HepG2 (cell line): ENCODE results near the gene CCNF. TPM values are rescaled to one million over a fixed set of nuclear protein-coding genes. Genes with fewer than 3 reads are reported as not detected.

Source experiments
- ATAC-seq: fragments of 200-7000 bp; cut with Tn5 transposase; 3 replicates; pipeline ENCODE4 v1.9.1; 2020; ENCODE audit warnings: mild to moderate bottlenecking, moderate library complexity
- BruUV-seq: library from RNA; stranded (reverse); fragments of 400-500 nt; replicated peaks from 2 replicates; lab custom pipeline; 2021; lab: Mats Ljungman, UMichigan
- CTCF ChIA-PET: fragments of 300-600 bp; formaldehyde crosslinking; extraction: SDS; loops from one replicate; lab custom pipeline; 2021; ENCODE audit warnings: low total read pairs, inconsistent platforms, low intra/inter-chr PET ratio; lab: Yijun Ruan, JAX
- POLR2A ChIA-PET: fragments of 350-600 bp; sonication (Branson Sonifier 250); formaldehyde crosslinking; loops from one replicate; lab custom pipeline; 2020; ENCODE audit warnings: antibody characterized with exemption, inconsistent platforms; lab: Yijun Ruan, JAX
- DNase-seq: peaks from one replicate; pipeline ENCODE4 v3.0.0-alpha.2; 2015; ENCODE audit warnings: low spot score
- FAIRE-seq: peaks from 3 replicates; lab custom pipeline; 2011; peaks lifted over from hg19 to GRCh38; lab: Jason Lieb, UNC
- H2AFZ ChIP-seq: one replicate; pipeline ENCODE4 v1.6.1; 2011; ENCODE audit warnings: low read length, inconsistent platforms
- H3K27ac ChIP-seq: fragments of 300-600 bp; 3 replicates; pipeline ENCODE4 v1.8.0; 2011; ENCODE audit warnings: mixed run types, mild to moderate bottlenecking, mixed read lengths, low read length, inconsistent platforms; ENCODE audit not compliant: insufficient read depth; ENCODE audit errors: extremely low read length
- H3K27me3 ChIP-seq, 2 experiments: fragments of 200-600 bp in 1 of 2; 2 replicates in 1 of 2; 3 replicates in 1 of 2; pipeline versions ENCODE4 v1.6.0 to v1.8.0; 2011; ENCODE audit warnings: low read length in 2 of 2, mild to moderate bottlenecking in 2 of 2, moderate library complexity in 2 of 2, inconsistent platforms in 1 of 2; ENCODE audit not compliant: insufficient read depth in 2 of 2, control insufficient read depth in 1 of 2
- H3K36me3 ChIP-seq, 2 experiments: fragments of 200-600 bp in 1 of 2; replicated peaks in 1 of 2; 2 replicates in 1 of 2; 3 replicates in 1 of 2; pipeline versions ENCODE4 v1.5.1 to v1.8.0; 2011; ENCODE audit warnings: low read length in 2 of 2, inconsistent platforms in 1 of 2; ENCODE audit not compliant: insufficient read depth in 2 of 2, control insufficient read depth in 1 of 2
- H3K4me1 ChIP-seq: 2 replicates; pipeline ENCODE4 v1.5.1; 2012; ENCODE audit warnings: low read length, inconsistent platforms; ENCODE audit not compliant: insufficient read depth
- H3K4me2 ChIP-seq: 2 replicates; pipeline ENCODE4 v1.6.0; 2011; ENCODE audit warnings: low read depth, low read length, inconsistent platforms
- H3K4me3 ChIP-seq, 3 experiments: fragments of 200-600 bp in 1 of 3; sonication (generic), shearing (Covaris generic) in 1 of 3; replicated peaks in 1 of 3; 2 replicates each; pipeline ENCODE4 v1.5.1; 2011 to 2016; ENCODE audit warnings: low read length in 3 of 3, inconsistent platforms in 2 of 3, low read depth in 2 of 3, mild to moderate bottlenecking in 2 of 3, control low read depth in 1 of 3, mixed read lengths in 1 of 3; ENCODE audit not compliant: insufficient read depth in 1 of 3
- H3K79me2 ChIP-seq: one replicate; pipeline ENCODE4 v1.6.1; 2011; ENCODE audit warnings: low read length, inconsistent platforms; ENCODE audit not compliant: insufficient read depth
- H3K9ac ChIP-seq: 2 replicates; pipeline ENCODE4 v1.6.0; 2011; ENCODE audit warnings: mild to moderate bottlenecking, low read depth, low read length, inconsistent platforms; ENCODE audit not compliant: insufficient read depth
- H3K9me3 ChIP-seq: 2 replicates; pipeline ENCODE4 v1.5.1; 2012; ENCODE audit warnings: mild to moderate bottlenecking, low read length
- H4K20me1 ChIP-seq: 2 replicates; pipeline ENCODE4 v1.6.0; 2011; ENCODE audit warnings: inconsistent platforms, mild to moderate bottlenecking, low read length, moderate library complexity; ENCODE audit not compliant: insufficient read depth
- ASH2L ChIP-seq: fragments of 300-600, 200-600 bp; sonication (generic); IDR thresholded peaks from 2 replicates; pipeline ENCODE4 v1.7.0; 2017; ENCODE audit warnings: low read depth, mild to moderate bottlenecking, moderate library complexity, mixed read lengths, low read length; ENCODE audit not compliant: insufficient read length
- ATF1 ChIP-seq: IDR thresholded peaks from 2 replicates; pipeline ENCODE4 v1.6.1; 2016; ENCODE audit warnings: mild to moderate bottlenecking, control low read depth
- HNRNPK ChIP-seq: fragments of 200-400 bp; formaldehyde crosslinking; IDR thresholded peaks from 2 replicates; pipeline ENCODE4 v1.6.1; 2018; ENCODE audit warnings: low read length, low read depth, moderate library complexity, mild to moderate bottlenecking; ENCODE audit not compliant: poor library complexity, severe bottlenecking
- MAZ ChIP-seq, 2 experiments: sonication (generic) in 1 of 2; formaldehyde crosslinking in 1 of 2; IDR thresholded peaks; 2 replicates each; pipeline versions ENCODE4 v1.5.0 to v1.6.1; 2012 to 2020; ENCODE audit warnings: low read depth in 2 of 2, mild to moderate bottlenecking in 2 of 2, borderline replicate concordance in 1 of 2, improper control_type of control experiment in 1 of 2, low read length in 1 of 2, missing genetic modification reagents in 1 of 2, moderate library complexity in 1 of 2
- SMAD1 ChIP-seq: sonication (generic); formaldehyde crosslinking; IDR thresholded peaks from 2 replicates; pipeline ENCODE4 v1.4.0; 2020; ENCODE audit warnings: missing genetic modification reagents, low read depth, mild to moderate bottlenecking, borderline replicate concordance
- SMARCC2 ChIP-seq: fragments of 450-650 bp; IDR thresholded peaks from 2 replicates; pipeline ENCODE4 v1.6.1; 2017; ENCODE audit warnings: antibody characterized with exemption, mild to moderate bottlenecking
- TBX3 ChIP-seq: fragments of 450-650 bp; IDR thresholded peaks from 2 replicates; pipeline ENCODE4 v1.6.1; 2017; ENCODE audit warnings: antibody characterized with exemption, mild to moderate bottlenecking, inconsistent platforms, borderline replicate concordance
- ZBTB38 ChIP-seq: sonication (generic); formaldehyde crosslinking; IDR thresholded peaks from 2 replicates; pipeline ENCODE4 v1.5.1; 2020; ENCODE audit warnings: mild to moderate bottlenecking, missing genetic modification reagents
- ZFP91 ChIP-seq: sonication (generic); formaldehyde crosslinking; IDR thresholded peaks from 2 replicates; pipeline ENCODE4 v1.9.0; 2022; ENCODE audit warnings: missing genetic modification reagents, mild to moderate bottlenecking, borderline replicate concordance
- ZNF12 ChIP-seq: sonication (generic); formaldehyde crosslinking; IDR thresholded peaks from 2 replicates; pipeline ENCODE4 v1.5.0; 2020; ENCODE audit warnings: missing genetic modification reagents
- ZNF501 ChIP-seq: sonication (generic); formaldehyde crosslinking; IDR thresholded peaks from 2 replicates; pipeline ENCODE4 v1.5.1; 2020; ENCODE audit warnings: mild to moderate bottlenecking, moderate library complexity, missing genetic modification reagents
- WGBS: methylation state at CpG from one replicate; pipeline ENCODE4 v1.1.6; 2017; ENCODE audit warnings: low lambda C conversion rate; 5-methylcytosine and 5-hydroxymethylcytosine counted together
- in situ Hi-C: cut with HindIII; loops from 2 replicates; pipeline ENCODE4 v1.10.0; 2017; ENCODE audit warnings: low pct_unique_long_range_greater_than_20kb; ENCODE audit not compliant: extremely low pct_ligation_motif_present
- intact Hi-C: fragments of 100-400 bp; cut with micrococcal nuclease; formaldehyde crosslinking; loops from one replicate; pipeline ENCODE4 v1.10.0; 2022; ENCODE audit not compliant: unreplicated experiment
- polyA plus RNA-seq, 8 experiments: library from polyadenylated mRNA; depleted of rRNA in 3 of 8; stranded (reverse) in 7 of 8; unstranded in 1 of 8; fragments of >200 nt; fragmentation: Illumina TruSeq in 4 of 8; extraction: Trizol in 4 of 8; gene quantifications; 2 replicates each; pipeline versions ENCODE4 v1.2.1 to v1.2.3, GENCODE V29; 2011 to 2016; ENCODE audit warnings: low read depth in 4 of 8, missing spikeins in 1 of 8, mixed read lengths in 1 of 8; ENCODE audit not compliant: insufficient read depth in 1 of 8
- total RNA-seq, 5 experiments: library from RNA; depleted of rRNA; stranded (reverse); fragments of >200 nt; fragmentation: Illumina TruSeq; extraction: Trizol; gene quantifications; 2 replicates each; pipeline ENCODE4 v1.2.3, GENCODE V29; 2016; ENCODE audit warnings: low read depth in 1 of 5
- TF ChIP-seq, protein P1 (sequence below): sonication (generic); formaldehyde crosslinking; IDR thresholded peaks from 2 replicates; pipeline ENCODE4 v1.4.0; 2020; ENCODE audit warnings: missing genetic modification reagents

CCNF gene
- total and polyA plus RNA-seq, 2 of the 13 experiments (the other 11 are each of a cell fraction or from before 2014, with no cell fraction given), result 6.4 to 22.8 TPM

GRCh38 chr16:2499890-2500429 lies 70.7 kb downstream of the CCNF start (continued):
- TF ChIP-seq ASH2L, result no peak
- TF ChIP-seq SMAD1 (CRISPR knock-in tag), result no peak
- no peak for TF ChIP-seq TBX3
- no peak for TF ChIP-seq ZNF12 (CRISPR knock-in tag)
- no peak for TF ChIP-seq HNRNPK

DNA sequence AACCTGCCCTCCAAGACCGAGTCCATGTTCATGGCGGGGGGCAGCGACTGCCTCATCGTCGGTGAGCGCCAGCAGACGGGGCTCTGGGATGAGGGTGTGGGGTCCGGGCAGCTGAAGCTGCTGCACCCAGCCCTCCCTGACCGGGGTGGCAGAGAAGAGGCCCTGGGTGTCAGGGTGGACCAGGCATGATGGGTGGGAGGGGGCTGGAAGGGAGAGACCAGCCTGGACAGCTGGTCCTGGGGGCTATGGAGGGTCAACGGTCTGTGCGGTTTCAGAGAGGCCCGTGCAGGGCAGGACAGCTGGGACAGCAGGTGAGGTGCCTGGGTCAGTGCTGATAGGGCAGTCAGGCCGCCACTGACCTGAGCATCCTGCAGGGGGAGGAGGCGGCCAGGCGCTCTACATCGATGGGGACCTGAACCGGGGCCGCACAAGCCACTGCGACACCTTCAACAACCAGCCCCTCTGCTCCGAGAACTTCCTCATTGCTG lies 71.2 kb downstream of the CCNF start:
- POLR2A ChIA-PET, result interaction anchor here (1.3 to 1.4 kb wide), 2 partner anchors 15 to 41 kb away, joined by 6 to 7 read pairs; partner anchors contain the start of gene TEDC2
- H3K4me2 ChIP-seq, result no peak overlapping the region
- H3K9ac ChIP-seq, result no peak overlapping the region
- H3K27ac ChIP-seq, result no peak overlapping the region
- no peaks in the 10 kb centered on the region for H3K79me2 ChIP-seq
- DNase-seq (no peak), FAIRE-seq (no peak), ATAC-seq (peak; percentile 52)
- in situ Hi-C loops (loop anchor here (5.0 kb wide), 1 partner anchor 73 kb away; the partner anchor contains the start of gene CCNF), intact Hi-C loops (loop anchor here (10.0 kb wide), 1 partner anchor 156 kb away; the partner anchor contains the start of gene ABCA3)
- H3K4me1 ChIP-seq, result peaks cover 22% of the 10 kb centered on the region
- no peaks in the 10 kb centered on the region for H4K20me1 ChIP-seq
- CTCF ChIA-PET, result interaction anchor here (1.3 to 2.2 kb wide), 4 partner anchors 26 to 159 kb away, joined by 3 to 28 read pairs (median 6); partner anchors contain the start of genes ABCA3, CCNF and TBC1D24
- no peaks in the 10 kb centered on the region for H3K9me3 ChIP-seq
- peaks cover 14 to 29% of the 10 kb centered on the region in 2 experiments; a peak in 4 of 5 replicates for H3K36me3 ChIP-seq
- no peaks in the 10 kb centered on the region for H3K27me3 ChIP-seq
- BruUV-seq, result no TSS peak
- no peak for TF ChIP-seq ATF1 (CRISPR knock-in tag)
- TF ChIP-seq MAZ (IDR thresholded peaks at IDR 0.05; ENCODE audit: borderline replicate concordance, low read depth, low read length), result no peak
- TF ChIP-seq MAZ (CRISPR knock-in tag; IDR thresholded peaks at IDR 0.05; ENCODE audit: low read depth), result no peak
- 0 out of 2 replicates have a peak, but pooled peaks have one; percentile 20 for TF ChIP-seq ZNF501 (CRISPR knock-in tag)
- TF ChIP-seq, protein P1, sequence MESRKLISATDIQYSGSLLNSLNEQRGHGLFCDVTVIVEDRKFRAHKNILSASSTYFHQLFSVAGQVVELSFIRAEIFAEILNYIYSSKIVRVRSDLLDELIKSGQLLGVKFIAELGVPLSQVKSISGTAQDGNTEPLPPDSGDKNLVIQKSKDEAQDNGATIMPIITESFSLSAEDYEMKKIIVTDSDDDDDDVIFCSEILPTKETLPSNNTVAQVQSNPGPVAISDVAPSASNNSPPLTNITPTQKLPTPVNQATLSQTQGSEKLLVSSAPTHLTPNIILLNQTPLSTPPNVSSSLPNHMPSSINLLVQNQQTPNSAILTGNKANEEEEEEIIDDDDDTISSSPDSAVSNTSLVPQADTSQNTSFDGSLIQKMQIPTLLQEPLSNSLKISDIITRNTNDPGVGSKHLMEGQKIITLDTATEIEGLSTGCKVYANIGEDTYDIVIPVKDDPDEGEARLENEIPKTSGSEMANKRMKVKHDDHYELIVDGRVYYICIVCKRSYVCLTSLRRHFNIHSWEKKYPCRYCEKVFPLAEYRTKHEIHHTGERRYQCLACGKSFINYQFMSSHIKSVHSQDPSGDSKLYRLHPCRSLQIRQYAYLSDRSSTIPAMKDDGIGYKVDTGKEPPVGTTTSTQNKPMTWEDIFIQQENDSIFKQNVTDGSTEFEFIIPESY (CRISPR knock-in tag), result peak; percentile 98
- TF ChIP-seq ZFP91, result 0 out of 2 replicates have a peak, but pooled peaks have one; percentile 30
- TF ChIP-seq ZBTB38, result peak; percentile 36; the same call in 1 of the 2 replicates
- no peak for TF ChIP-seq SMARCC2
- 93% methylated on average over 14 of the region's 20 CpGs for WGBS
- no peak overlapping the region for H3K4me3 ChIP-seq
- no peak overlapping the region for H2AFZ ChIP-seq
